HG02938 (cell line): ENCODE data around the gene SYCE1.
"Not testable (repeated sequence)": the region's sequence is repeated elsewhere in the genome, so short reads cannot be mapped to it uniquely, and the experiment has no call there.

Experiments used
- ATAC-seq: cut with Tn5 transposase; IDR thresholded peaks from one replicate; pipeline ENCODE4 v1.9.1; 2021; ENCODE audit warnings: mild to moderate bottlenecking, moderate library complexity; ENCODE audit not compliant: unreplicated experiment

Gene SYCE1, protein sequence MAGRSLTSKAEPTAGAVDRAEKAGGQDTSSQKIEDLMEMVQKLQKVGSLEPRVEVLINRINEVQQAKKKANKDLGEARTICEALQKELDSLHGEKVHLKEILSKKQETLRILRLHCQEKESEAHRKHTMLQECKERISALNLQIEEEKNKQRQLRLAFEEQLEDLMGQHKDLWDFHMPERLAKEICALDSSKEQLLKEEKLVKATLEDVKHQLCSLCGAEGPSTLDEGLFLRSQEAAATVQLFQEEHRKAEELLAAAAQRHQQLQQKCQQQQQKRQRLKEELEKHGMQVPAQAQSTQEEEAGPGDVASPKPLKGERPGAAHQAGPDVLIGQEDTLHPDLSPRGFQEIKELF

DNA sequence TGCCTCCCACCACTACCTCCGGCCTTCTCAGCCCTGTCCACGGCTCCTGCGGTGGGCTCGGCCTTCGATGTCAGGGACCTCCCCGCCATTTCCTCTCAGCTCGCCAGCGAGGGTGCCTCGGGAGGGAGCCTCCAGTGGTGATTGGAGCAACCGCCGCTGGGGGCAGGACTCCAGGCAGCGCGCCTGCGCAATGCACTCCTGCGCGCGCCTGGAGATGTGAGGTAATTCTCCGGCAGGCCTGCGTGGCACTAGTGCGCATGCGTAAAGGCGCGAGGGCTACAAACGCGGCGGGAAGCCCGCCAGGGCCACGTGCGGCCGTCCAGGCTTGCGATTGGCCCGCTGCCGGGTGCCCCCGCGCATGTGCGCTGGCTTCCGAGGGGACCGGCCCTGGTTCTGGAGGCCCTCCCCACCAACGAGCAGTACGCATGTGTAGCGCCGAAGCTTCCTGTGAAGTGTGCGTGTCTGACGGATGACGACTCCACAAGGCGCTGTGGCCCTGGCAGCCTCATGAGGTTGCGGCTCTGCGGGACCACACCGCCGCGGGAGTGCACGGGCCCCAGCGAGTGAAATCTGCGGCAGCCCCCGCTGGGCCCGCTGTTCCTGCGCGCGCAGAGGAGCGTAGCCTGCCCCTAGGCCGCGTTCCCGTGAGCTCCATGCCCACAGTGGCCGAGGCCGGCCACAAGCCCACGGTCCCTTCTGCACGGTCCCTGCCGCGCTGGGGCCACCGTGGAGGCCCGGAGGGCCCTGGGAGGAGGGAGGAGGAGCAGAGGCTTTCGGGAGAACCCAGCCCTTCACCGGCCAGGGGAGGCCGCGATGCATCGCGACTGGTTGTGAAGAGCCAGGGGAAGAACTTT, at the start of gene SYCE1:
TSS of gene SYCE1 (minus strand) at position 143 of the 854 bp plus-strand sequence. CDS start at position 89, 54 bp downstream.
- ATAC-seq: no peak

DNA sequence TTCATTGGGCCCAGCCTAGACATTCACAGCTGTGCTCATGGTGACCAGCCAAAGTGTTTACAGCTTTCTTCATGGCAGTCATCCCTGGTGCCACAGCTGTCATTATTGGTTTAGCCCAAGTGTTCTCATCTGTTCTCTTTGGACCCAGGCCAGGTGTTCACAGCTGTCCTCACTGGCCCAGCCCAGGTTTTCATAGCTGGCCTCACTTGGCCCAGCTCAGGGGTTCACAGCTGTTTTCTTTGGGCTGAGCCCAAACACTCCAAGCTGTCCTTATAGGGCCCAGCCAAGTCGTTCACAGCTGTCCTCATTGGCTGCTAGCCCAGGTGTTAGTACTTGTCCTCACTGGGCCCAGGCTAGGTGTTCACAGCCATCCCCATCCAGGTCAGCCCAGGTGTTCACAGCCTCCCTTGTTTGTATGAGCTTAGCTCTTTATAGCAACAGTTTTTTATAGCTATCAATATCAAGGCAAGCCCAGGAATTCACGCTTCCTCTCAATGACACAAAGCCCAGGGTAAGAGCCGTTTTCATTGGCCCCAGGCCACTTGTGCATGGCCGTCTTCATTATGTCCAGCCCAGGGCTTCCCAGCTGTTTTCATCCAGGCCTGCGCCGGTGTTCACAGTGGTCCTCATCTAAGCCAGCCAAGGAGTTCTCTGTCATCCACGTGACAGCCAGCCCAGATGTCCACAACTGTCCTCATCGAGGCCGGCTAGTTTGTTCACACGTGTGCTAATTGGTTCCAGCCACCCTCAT, 49.6 kb upstream of the SYCE1 start:
- no peak for ATAC-seq

DNA sequence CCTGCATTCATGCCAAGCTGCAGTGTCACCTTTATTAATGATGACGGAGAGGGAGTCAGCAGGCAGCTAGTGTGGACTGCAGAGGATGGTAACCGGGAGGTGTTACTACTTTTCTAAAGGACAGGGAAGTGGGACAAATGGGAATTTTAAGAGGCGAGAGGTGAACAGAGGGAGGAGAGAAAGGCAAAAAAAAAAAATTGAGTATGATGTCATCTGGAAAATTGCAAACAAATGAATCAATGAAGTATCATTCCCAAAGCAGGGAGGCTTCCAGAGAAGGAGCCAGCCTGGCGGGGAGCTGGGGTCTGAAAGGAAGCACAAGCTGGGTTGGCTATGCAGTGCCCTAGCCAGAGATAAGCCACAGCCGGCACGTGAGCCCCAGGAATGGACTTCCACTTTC, 48.3 kb upstream of the SYCE1 start:
- ATAC-seq: no peak

DNA sequence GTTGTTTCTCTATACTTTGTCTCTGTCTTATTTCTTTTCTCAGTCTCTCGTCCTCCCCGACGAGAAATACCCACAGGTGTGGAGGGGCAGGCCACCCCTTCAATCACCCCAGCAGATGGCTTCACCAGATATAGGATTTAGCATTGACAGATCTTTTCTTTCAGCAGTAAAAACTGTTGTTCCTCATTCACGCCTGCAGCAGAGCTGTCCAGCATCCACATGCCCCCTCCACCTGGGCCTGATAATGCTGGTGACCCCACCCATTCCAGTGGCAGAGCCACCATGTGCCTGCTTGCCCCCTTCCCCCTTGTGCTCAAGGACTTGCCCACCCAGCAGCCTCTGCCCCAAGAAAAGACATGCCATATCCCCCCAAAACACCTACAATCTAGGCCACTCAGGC, 45.7 kb upstream of the SYCE1 start:
- no peak for ATAC-seq

DNA sequence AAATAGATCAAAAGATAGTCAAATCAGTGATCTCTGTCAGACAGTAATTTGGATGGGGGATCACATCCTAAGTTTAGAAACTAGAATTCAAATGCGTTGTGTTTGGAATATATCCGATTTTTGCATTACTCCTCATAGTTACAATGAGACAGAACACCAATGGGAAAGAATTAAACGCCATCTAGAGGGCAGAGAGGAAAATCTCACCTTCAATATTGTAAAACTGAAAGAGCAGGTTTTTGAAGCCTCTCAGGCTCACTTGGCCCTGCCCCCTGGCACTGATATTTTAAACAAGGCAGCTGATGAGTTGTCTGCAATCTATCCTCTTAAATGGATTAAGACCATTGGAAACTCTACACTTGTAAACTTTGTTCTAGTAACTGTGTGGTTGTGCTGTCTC, 43.5 kb upstream of the SYCE1 start:
- ATAC-seq: no peak

DNA sequence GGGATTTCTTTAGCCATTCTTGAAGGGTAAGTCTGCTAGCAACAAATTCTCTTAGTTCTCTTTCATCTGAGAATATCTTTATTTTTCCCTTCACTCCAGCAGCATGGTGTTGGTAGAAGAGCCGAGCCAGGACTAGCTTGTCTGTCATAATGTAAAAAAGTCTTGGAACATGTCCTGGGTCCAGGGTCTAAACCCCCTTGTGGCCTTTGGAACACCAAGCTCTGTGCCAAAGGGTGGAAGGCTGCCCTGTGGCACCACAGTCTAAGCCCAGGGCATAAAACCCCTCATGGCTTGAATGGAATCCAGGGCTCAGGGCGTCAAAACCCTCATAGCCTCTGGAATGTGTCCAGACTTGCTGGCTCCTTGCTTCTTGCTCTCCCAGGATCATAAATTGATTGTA, 38.1 kb upstream of the SYCE1 start:
- ATAC-seq: not testable (repeated sequence)

DNA sequence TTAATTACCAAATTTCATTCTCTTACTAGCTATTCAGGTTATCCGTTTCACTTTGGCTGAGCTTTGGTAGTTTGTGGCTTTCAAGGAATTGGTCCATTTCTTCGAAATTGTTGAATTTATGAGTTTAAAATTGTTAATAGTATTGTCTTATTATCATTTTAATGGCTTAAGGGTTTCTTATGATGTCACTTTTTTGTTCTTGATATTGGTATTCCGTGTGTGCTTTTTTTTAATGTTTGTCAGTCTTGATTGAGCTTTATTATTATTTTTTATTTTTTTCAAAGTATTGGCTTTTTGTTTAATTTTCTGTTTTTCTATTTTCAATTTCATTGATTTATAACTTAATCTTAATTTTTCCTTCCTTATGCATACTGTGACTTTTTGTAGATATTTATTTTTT, 35.3 kb upstream of the SYCE1 start:
- no peak for ATAC-seq

DNA sequence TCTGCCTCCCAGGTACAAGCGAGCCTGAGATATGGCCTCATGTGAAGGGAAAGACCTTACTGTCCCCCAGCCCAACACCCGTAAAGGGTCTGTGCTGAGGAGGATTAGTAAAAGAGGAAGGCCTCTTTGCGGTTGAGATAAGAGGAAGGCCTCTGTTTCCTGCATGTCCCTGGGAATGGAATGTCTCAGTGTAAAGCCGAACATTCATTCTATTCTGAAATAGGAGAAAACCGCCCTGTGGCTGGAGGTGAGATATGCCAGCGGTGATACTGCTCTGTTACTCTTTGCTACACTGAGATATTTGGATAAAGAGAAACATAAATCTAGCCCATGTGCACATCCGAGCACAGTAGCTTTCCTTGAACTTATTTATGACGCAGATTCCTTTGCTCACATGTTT, 34.5 kb upstream of the SYCE1 start:
- not testable (repeated sequence) for ATAC-seq

DNA sequence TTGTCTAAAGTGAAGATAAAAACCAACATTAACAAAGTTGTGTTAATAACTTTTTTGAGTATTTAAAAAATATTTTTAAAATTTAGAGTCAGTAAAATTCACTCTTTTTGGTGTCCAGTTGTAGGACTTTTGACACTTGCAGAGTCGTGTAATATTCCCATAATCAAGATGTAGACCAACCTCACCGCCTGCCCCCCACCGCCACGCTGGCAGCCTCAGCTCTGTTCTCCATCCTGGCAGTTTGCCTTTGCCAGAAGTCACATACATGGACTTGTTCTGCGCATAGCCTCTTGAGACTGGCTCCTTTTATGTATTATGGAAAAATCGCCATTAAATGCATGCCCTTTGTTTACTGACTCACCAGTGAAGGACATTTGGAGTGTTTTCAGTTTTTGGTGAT, 27.3 kb upstream of the SYCE1 start:
- ATAC-seq: no peak

DNA sequence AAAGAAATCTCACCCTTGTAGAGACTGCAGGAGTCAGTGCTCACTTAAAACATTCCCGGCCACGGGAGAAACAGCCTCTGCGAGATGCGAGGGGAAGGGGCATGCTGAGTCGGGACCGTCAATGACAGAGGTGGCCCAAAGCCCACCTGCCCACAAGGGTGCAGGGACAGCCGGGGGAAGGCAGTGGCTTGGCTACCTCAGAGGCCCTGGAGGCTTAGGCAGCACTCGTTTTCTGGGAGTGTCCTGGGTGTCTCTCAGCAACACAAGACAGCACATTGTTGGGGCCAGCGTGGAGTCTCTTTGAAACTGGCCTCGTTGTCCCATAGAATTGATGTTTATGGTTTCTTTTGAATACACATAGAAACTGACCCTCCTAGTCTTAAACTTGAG, 25.6 kb upstream of the SYCE1 start:
- ATAC-seq: no peak

DNA sequence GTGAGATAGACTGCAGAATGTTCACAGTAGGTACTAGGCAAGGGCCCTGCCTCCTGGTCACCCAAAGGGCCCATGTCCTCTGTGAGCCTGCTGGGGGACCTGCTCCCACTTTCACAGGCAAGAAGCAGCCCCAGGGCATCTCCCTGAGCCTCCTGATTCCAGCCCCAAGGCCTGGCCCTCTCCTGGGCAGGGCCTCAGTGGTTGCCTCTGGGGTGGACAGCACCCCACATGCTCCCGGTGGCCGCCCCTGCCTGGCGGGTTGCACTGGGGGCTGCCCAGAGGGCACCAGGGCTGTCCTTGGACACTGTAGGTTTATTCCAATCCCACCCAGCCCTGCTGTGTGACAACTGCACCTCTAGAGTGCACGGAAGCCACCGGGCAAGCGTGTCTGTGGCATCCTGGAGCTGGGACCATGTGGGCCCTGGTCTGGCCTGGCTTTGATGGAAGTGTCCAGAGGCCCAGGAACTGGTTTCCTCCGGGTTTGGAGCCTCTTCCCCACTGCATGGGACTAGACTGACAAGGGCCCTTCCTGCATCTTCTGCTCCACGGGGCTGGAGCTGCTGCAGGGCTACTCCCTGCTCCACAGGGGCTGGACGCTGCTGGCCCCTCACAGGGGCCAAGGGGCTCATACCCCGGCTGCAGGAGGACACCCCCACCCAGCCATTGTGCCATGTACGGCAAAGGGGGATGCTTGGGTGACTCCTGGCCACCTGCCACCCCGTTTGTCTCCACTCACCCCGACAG, 25.0 kb upstream of the SYCE1 start:
- no peak for ATAC-seq

DNA sequence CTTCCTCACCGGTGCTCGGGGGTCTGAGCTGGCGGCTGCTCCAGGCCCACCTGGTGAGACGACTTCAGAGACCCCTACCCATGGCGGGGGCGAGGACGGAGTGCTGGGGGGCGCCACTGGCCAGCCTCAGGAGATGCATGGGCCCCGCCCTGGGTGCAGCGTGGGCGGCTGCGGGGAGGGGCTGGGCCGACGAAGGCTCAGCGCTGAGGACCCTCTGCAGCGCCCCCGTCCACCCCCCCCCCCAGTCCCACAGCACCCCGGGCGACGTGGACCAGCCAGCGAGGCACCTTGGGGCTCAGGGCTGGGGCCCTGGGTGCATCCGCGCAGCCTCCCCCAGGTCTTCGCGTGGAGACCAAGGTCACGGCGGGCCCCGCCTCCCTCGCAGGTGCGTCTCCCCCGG, 11.7 kb upstream of the SYCE1 start:
- not testable (repeated sequence) for ATAC-seq

DNA sequence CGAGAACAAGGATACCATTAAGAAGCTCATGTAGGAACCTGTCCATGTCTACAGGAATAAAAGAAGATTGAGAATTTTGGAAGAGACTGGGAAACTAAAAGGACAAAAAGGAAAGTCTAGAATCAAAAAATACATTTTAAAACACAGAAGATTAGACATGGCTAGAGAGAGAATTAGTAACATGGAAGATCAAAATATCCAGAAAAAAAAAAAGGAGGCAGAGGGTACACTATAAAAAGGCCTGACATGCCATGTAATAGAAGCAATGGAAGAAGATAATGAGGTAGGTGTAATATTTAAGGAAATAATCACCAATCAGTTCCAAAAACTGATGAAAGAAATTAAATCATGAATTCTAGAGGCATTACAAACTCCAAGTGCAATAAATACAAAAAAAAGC, 8.1 kb upstream of the SYCE1 start:
- not testable (repeated sequence) for ATAC-seq

DNA sequence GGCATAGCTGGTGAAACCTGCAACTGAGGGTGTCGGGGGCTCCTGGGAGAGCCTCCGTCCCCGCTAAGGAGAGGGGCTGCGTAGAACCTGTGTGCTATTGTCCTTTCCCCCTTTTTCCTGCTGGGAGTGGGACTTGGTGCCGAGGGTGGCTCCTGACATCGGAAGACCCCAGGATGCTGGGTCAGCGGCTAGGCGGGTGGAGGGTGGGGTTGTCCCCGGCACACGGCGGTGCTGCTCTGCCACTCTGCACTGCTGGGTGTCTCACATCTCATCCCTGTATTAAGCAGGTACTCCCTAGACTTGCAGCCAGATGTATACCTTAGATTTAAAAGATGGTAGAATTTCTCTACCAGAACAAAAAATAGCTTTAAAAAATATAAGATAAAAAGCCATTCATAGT, 6.7 kb upstream of the SYCE1 start:
- not testable (repeated sequence) for ATAC-seq

DNA sequence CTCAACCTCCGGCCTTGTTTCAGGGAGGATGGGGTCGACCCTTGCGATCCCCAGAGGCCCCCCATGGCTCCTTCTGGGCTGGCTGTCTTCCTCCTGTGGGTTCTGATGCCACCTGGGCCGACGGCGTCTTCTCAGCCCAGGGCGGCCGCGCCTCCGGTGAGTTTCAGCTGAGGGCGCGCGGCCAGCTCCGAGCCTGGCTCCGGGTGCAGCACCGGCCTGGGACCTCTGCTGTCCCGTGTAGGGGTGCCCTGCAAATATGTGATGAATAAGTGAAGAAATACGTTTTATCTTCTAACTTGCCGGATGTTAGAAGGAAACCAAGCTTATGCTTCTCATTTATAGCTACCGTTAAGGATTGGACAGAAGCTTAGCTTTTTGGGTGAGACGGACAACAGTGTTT, 4.4 kb upstream of the SYCE1 start:
- ATAC-seq: not testable (repeated sequence)

DNA sequence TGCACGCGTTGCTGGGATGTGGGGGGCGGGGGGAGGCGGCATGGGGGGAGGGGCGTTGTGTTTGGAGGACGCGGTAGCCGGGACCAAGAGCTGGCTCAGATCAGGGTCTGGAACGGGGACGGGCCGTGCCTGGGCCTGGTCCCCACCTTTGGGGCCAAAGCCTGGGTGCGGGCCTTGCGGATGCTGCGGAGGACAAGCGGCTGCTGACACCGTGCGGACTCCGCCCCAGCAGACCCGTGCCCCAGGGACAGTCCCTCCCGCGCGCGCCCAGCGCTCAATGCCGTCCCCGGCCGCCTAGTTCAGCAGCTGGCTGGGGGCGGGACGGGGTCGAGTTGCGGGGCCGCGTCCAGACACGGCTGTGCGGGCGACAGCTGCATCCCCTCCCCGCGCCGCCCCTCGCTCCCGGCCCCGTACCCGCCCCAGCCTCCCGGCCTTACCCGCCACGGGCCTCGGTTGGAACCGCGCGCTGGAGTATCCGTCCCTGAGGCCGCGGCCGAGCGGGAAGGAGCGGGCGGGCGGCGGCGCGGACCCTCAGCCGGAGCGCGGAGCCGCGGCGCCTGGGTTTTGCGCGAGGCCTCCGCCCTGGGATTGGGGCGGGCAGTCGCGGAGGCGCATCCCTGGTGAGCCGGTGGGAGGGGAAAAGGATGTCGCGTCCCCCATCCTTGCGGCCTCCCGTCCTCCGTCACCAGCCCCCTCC, 3.6 kb upstream of the SYCE1 start:
- not testable (repeated sequence) for ATAC-seq

DNA sequence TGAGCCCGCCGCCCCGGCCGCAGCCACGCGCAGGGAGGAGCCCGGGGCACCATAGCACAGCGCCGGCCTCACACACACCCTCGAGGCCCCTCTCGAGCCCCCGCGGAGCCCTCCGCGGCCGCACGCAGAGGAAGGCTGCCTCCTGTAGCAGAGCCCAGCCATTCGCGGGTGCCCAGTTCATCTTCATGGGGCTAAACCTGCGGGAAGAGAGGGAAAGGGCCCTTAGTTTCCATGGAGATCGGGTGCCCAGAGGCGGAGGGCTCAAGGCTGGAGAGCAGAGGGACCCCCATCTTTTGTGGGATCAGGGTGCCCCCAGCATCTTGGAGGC, 2.9 kb upstream of the SYCE1 start:
- no peak for ATAC-seq

DNA sequence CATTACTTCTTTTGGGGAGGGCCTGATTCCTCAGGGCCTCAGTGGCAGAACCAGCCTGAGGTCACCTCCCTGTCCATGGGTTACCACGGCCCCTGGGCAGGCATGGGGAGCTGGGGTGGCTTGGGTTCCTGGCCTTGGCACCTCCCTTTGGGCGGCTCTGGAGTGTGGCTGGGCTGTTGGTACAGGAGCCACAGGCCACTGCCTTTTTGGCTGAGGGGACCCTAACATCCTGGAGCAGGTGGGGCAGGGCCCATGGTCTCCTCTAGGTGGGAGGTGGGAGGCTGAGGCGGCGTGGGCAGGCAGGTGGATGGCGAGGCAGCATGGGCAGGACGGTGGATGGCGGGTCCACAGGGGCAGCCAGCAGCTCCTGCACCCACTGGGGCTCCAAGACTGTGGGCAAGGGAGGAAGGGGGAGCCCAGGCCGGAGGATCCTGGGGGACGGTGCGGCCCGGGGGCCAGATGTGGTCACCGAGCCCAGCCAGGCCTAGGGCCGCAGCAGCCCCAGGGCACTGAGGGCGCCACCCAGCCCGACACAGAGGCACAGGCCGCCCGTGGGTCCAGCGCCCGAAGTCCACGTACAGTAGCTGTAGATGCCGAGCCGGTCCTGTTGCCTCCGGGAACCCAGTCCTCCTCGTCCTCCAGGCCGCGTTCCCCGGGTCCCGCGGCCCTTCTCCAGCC, 2.4 kb upstream of the SYCE1 start:
- no peak for ATAC-seq

DNA sequence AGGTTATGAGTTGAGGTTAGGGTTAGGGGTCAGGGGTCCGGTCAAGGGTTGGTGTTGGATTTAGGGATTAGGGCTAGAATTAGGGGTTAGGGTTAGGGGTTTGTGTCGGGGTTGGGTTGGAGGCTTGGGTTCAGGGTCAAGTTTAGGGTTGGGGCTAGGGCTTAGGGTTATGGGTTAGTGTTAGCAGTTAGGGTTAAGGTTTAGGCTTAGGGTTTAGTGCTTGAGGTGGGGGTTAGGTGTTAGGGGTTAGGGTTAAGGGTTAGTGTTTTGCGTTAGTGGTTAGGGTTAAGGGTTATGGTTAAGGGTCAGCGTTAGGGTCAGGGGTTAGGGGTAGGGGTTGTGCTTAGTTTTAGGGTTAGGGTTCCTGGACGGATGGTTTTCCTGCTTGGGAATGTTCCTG, 1.7 kb upstream of the SYCE1 start:
- no peak for ATAC-seq

DNA sequence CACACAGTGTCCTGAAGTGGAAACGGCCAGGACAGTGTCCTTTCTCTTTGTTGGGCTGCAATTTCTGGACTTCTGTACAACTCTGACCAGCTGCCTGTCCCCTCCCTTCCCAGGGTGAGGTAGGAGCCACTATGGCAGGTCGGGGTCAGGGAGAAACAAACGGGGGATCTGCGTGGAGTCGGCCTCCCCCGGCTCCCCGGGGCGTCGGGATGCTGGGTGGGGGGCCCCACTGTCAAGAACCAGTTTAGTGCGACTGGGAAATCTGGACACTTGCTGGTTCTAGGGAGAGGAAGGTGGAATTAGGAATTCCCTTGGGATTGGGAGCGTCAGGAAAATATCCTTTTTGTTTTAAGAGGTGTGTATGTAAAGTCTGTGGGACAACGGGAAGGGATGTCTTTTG, 567 bp downstream of the SYCE1 start:
- no peak for ATAC-seq
